ENCODE results near the gene B4GALNT4.
"Not testable (repeated sequence)": the region's sequence is repeated elsewhere in the genome, so short reads cannot be mapped to it uniquely, and the experiment has no call there.

B4GALNT4 gene

GRCh38 chr11:327581-327923 lies 41.7 kb upstream of the B4GALNT4 start:
- CTCF ChIA-PET: no interaction called here
- POLR2A ChIA-PET (ENCODE audit: low non-redundant PET): no interaction called here
- H3K27ac ChIP-seq: no peak overlapping the region
- TF ChIP-seq CTCF (conservative IDR thresholded peaks at IDR 0.05; ENCODE audit: low read depth): no peak
- DNase-seq (ENCODE audit: low spot score): no peak

GRCh38 chr11:328012-328411 lies 41.3 kb upstream of the B4GALNT4 start:
- no peak overlapping the region for H3K27ac ChIP-seq

GRCh38 chr11:328516-329100 lies 40.7 kb upstream of the B4GALNT4 start:
- CTCF ChIA-PET: interaction anchor here (0.6 kb wide), 1 partner anchor 100 kb away, joined by 4 read pairs; no protein-coding TSS in a partner anchor

More at GRCh38 chr11:328012-328411, 41.3 kb upstream of the B4GALNT4 start:
- ChIA-PET POLR2A (ENCODE audit: low non-redundant PET) (no interaction called here), CTCF (no interaction called here)
- no peak for DNase-seq (ENCODE audit: low spot score)
- no peak for TF ChIP-seq CTCF (conservative IDR thresholded peaks at IDR 0.05; ENCODE audit: low read depth)

GRCh38 chr11:329886-330253 lies 39.4 kb upstream of the B4GALNT4 start:
- TF ChIP-seq CTCF (conservative IDR thresholded peaks at IDR 0.05; ENCODE audit: low read depth): no peak
- DNase-seq (ENCODE audit: low spot score): no peak
- ChIA-PET CTCF (interaction anchor here (1.0 to 1.2 kb wide), 2 partner anchors 11 to 22 kb away, joined by 3 read pairs; no protein-coding TSS in a partner anchor), POLR2A (ENCODE audit: low non-redundant PET) (no interaction called here)
- H3K27ac ChIP-seq: no peak overlapping the region

More at GRCh38 chr11:328516-329100, 40.7 kb upstream of the B4GALNT4 start:
- H3K27ac ChIP-seq; DNase-seq (ENCODE audit: low spot score); POLR2A ChIA-PET (ENCODE audit: low non-redundant PET): not testable (repeated sequence)

- TF ChIP-seq CTCF (conservative IDR thresholded peaks at IDR 0.05; ENCODE audit: low read depth): no peak
- POLR2A ChIA-PET (ENCODE audit: low non-redundant PET): no interaction called here
- CTCF ChIA-PET: interaction anchor here (1.0 to 1.2 kb wide), 2 partner anchors 10 to 21 kb away, joined by 3 read pairs; no protein-coding TSS in a partner anchor
- H3K27ac ChIP-seq: no peak overlapping the region
- DNase-seq (ENCODE audit: low spot score): no peak
Observed at GRCh38 chr11:330307-330693, 39.0 kb upstream of the B4GALNT4 start.

GRCh38 chr11:330694-331357 lies 38.5 kb upstream of the B4GALNT4 start:
- CTCF ChIA-PET: interaction anchor here (1.0 kb wide), 1 partner anchor 21 kb away, joined by 3 read pairs; no protein-coding TSS in a partner anchor
- POLR2A ChIA-PET (ENCODE audit: low non-redundant PET): no interaction called here
- no peak for TF ChIP-seq CTCF (conservative IDR thresholded peaks at IDR 0.05; ENCODE audit: low read depth)
- no peak overlapping the region for H3K27ac ChIP-seq
- no peak for DNase-seq (ENCODE audit: low spot score)

GRCh38 chr11:331358-332060 lies 37.8 kb upstream of the B4GALNT4 start:
- no peak overlapping the region for H3K27ac ChIP-seq
- POLR2A ChIA-PET (ENCODE audit: low non-redundant PET): no interaction called here
- TF ChIP-seq CTCF (conservative IDR thresholded peaks at IDR 0.05; ENCODE audit: low read depth): no peak
- CTCF ChIA-PET: no interaction called here
- DNase-seq (ENCODE audit: low spot score): no peak

Data from RWPE1 (cell line).